GM23338 (cell line): Measurements from ENCODE around the gene ABCC10. TPM values are rescaled to one million over a fixed set of nuclear protein-coding genes. Genes with fewer than 3 reads are reported as not detected.
A peak's percentile ranks its signal among the peaks of the same experiment; 100 is the strongest.

ENCODE experiments used
- ATAC-seq: fragments of 200-7000 bp; cut with Tn5 transposase; 3 replicates; pipeline ENCODE4 v1.9.1; 2020
- DNase-seq: peaks from one replicate; pipeline ENCODE4 v3.0.0-alpha.2; 2015; ENCODE audit warnings: low spot score
- H2AFZ ChIP-seq: fragments of 200-600 bp; sonication (generic); 2 replicates; pipeline ENCODE4 v1.8.0; 2016; ENCODE audit warnings: antibody characterized with exemption, mild to moderate bottlenecking, moderate library complexity
- H3F3A ChIP-seq: fragments of 200-600 bp; sonication (generic); replicated peaks from 2 replicates; pipeline ENCODE4 v1.8.0; 2017; ENCODE audit warnings: antibody characterized with exemption, mixed run types, low read depth
- H3K27ac ChIP-seq: fragments of 200-600 bp; sonication (generic); 2 replicates; pipeline ENCODE4 v1.6.1; 2016; ENCODE audit warnings: low read depth
- H3K27me3 ChIP-seq: fragments of 200-600 bp; sonication (generic); 2 replicates; pipeline ENCODE4 v1.8.0; 2016; ENCODE audit warnings: mild to moderate bottlenecking, mixed run types, moderate library complexity; ENCODE audit not compliant: insufficient read depth
- H3K36me3 ChIP-seq: fragments of 200-600 bp; sonication (generic); 2 replicates; pipeline ENCODE4 v1.8.0; 2016; ENCODE audit warnings: mild to moderate bottlenecking; ENCODE audit not compliant: insufficient read depth
- H3K4me1 ChIP-seq: fragments of 200-600 bp; sonication (generic); 2 replicates; pipeline ENCODE4 v1.8.0; 2016; ENCODE audit warnings: mild to moderate bottlenecking, moderate library complexity; ENCODE audit not compliant: insufficient read depth
- H3K4me2 ChIP-seq: fragments of 200-600 bp; sonication (generic); 2 replicates; pipeline ENCODE4 v1.7.1; 2017; ENCODE audit warnings: mixed run types
- H3K4me3 ChIP-seq: fragments of 200-600 bp; sonication (generic); 2 replicates; pipeline ENCODE4 v1.6.1; 2016; ENCODE audit warnings: mixed run types
- H3K79me2 ChIP-seq: fragments of 200-600 bp; sonication (generic); replicated peaks from 2 replicates; pipeline ENCODE4 v1.8.0; 2017; ENCODE audit warnings: mild to moderate bottlenecking; ENCODE audit not compliant: insufficient read depth
- H3K9me2 ChIP-seq: fragments of 200-600 bp; sonication (generic); 2 replicates; pipeline ENCODE4 v1.8.0; 2017; ENCODE audit not compliant: insufficient read depth
- H4K20me1 ChIP-seq: fragments of 200-600 bp; sonication (generic); replicated peaks from 2 replicates; pipeline ENCODE4 v1.8.0; 2017; ENCODE audit warnings: mild to moderate bottlenecking; ENCODE audit not compliant: insufficient read depth
- H3K27ac Mint-ChIP-seq: 2 replicates; pipeline ENCODE4 v1.8.0; 2020; ENCODE audit warnings: inconsistent platforms, mild to moderate bottlenecking, moderate library complexity, mixed read lengths
- H3K27me3 Mint-ChIP-seq: 3 replicates; pipeline ENCODE4 v1.8.0; 2022; ENCODE audit warnings: low read depth, mild to moderate bottlenecking, moderate library complexity, mixed read lengths, inconsistent platforms; ENCODE audit not compliant: insufficient read depth, poor library complexity
- H3K36me3 Mint-ChIP-seq: 3 replicates; pipeline ENCODE4 v1.8.0; 2021; ENCODE audit warnings: low read depth, mild to moderate bottlenecking, inconsistent platforms, moderate library complexity, mixed read lengths
- H3K4me1 Mint-ChIP-seq: 3 replicates; pipeline ENCODE4 v1.8.0; 2020; ENCODE audit warnings: mild to moderate bottlenecking, inconsistent platforms, mixed read lengths
- H3K4me3 Mint-ChIP-seq: 3 replicates; pipeline ENCODE4 v1.8.0; 2021; ENCODE audit warnings: moderate library complexity, mild to moderate bottlenecking, inconsistent platforms, mixed read lengths
- H3K9me3 Mint-ChIP-seq: 3 replicates; pipeline ENCODE4 v1.8.0; 2020; ENCODE audit warnings: moderate library complexity, mild to moderate bottlenecking, inconsistent platforms, mixed read lengths
- CREB1 ChIP-seq: fragments of 250-450 bp; sonication (Bioruptor Pico); IDR thresholded peaks from 2 replicates; pipeline ENCODE4 v1.5.0; 2020; ENCODE audit warnings: low read depth, mild to moderate bottlenecking, moderate library complexity
- CTCF ChIP-seq, 2 experiments: fragments of 200-600 bp in 1 of 2; sonication (generic) in 1 of 2; conservative IDR thresholded peaks; 2 replicates each; pipeline versions ENCODE4 v1.5.1 to v1.6.1; 2016 to 2017; ENCODE audit warnings: antibody characterized with exemption in 2 of 2, low read depth in 2 of 2, mild to moderate bottlenecking in 2 of 2, moderate library complexity in 1 of 2
- EZH2 ChIP-seq: fragments of 200-600 bp; sonication (generic); IDR thresholded peaks from one replicate; pipeline ENCODE4 v1.8.0; 2017; ENCODE audit warnings: antibody characterized with exemption, mild to moderate bottlenecking, low read depth; ENCODE audit not compliant: unreplicated experiment
- EZH2phosphoT487 ChIP-seq: fragments of 200-600 bp; sonication (generic); IDR thresholded peaks from one replicate; pipeline ENCODE4 v1.8.1; 2018; ENCODE audit warnings: antibody characterized with exemption; ENCODE audit not compliant: unreplicated experiment
- JUNB ChIP-seq: IDR thresholded peaks from one replicate; pipeline ENCODE4 v1.6.1; 2016; ENCODE audit warnings: antibody characterized with exemption; ENCODE audit not compliant: unreplicated experiment
- NANOG ChIP-seq: IDR thresholded peaks from 2 replicates; pipeline ENCODE4 v1.6.1; 2016; ENCODE audit warnings: antibody characterized with exemption, borderline replicate concordance
- POLR2AphosphoS5 ChIP-seq: IDR thresholded peaks from 2 replicates; pipeline ENCODE4 v1.6.1; 2016; ENCODE audit warnings: antibody characterized with exemption, low read depth
- REST ChIP-seq: IDR thresholded peaks from one replicate; pipeline ENCODE4 v1.6.1; 2018; ENCODE audit warnings: antibody characterized with exemption; ENCODE audit not compliant: unreplicated experiment
- ZNF114 ChIP-seq: fragments of 250-450 bp; sonication (Bioruptor Pico); IDR thresholded peaks from 2 replicates; pipeline ENCODE4 v1.5.0; 2020; ENCODE audit warnings: mild to moderate bottlenecking, moderate library complexity
- ZNF331 ChIP-seq: fragments of 250-450 bp; sonication (Bioruptor Pico); IDR thresholded peaks from 2 replicates; pipeline ENCODE4 v1.5.0; 2020; ENCODE audit warnings: low read depth, mild to moderate bottlenecking, moderate library complexity
- ZNF462 ChIP-seq: fragments of 250-450 bp; sonication (Bioruptor Pico); IDR thresholded peaks from 2 replicates; pipeline ENCODE4 v1.5.0; 2020; ENCODE audit warnings: mild to moderate bottlenecking, moderate library complexity
- polyA plus RNA-seq: library from polyadenylated mRNA; unstranded; fragments of >200 nt; fragmentation: Nextera tagmentation; extraction: Ambion mirVana; gene quantifications from 2 replicates; pipeline ENCODE4 v1.2.1, GENCODE V29; 2016
- total RNA-seq: library from RNA; depleted of rRNA; stranded (reverse); fragments of >200 nt; shearing (Covaris generic); gene quantifications from 2 replicates; pipeline ENCODE4 v1.2.3, GENCODE V29; 2014
- TF ChIP-seq, protein P1 (sequence below): IDR thresholded peaks from 2 replicates; pipeline ENCODE4 v1.6.1; 2016; ENCODE audit warnings: antibody characterized with exemption

ABCC10 gene
- total and polyA plus RNA-seq, 2 experiments from 2014 or later, result 16.9 to 17.5 TPM

DNA sequence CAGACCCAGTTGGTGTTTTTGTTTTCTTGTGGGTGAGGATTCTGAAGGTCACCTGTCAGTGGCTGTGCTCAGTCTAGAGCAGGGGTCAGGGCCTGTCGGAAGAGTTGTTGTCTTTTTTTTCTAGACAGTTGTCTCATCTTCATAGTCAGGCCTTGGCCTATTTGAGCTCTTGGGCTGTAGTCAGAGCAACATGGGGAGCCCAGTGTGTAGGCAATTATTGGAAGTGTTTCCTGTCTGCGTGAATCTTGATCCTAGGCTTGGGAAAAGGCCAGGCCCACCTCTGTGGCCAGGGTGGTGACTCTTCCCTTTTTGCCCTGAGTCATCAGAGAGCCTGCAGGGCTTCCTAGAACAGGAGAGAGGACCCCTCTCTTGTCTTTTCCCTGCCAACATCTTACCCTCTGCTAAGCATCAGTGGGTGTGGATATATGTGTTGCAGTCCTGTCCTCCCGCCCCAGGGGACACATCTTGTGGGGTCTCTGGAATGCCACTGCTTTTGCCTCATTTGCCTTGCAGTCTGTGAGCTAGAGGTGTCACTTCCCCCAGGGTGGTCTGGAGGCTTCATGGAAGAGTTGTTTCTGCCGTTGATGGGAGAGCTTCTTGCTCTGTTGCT is 61.4 kb downstream of the ABCC10 start:
- no peak for TF ChIP-seq CTCF (conservative IDR thresholded peaks at IDR 0.05; ENCODE audit: low read depth in 2 of 2)
- TF ChIP-seq, protein P1, sequence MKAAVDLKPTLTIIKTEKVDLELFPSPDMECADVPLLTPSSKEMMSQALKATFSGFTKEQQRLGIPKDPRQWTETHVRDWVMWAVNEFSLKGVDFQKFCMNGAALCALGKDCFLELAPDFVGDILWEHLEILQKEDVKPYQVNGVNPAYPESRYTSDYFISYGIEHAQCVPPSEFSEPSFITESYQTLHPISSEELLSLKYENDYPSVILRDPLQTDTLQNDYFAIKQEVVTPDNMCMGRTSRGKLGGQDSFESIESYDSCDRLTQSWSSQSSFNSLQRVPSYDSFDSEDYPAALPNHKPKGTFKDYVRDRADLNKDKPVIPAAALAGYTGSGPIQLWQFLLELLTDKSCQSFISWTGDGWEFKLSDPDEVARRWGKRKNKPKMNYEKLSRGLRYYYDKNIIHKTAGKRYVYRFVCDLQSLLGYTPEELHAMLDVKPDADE, result no peak
- TF ChIP-seq ZNF114 (CRISPR knock-in tag), result no peak
- no peak for TF ChIP-seq POLR2AphosphoS5
- TF ChIP-seq ZNF462, result no peak
- TF ChIP-seq ZNF331 (CRISPR knock-in tag), result no peak
- TF ChIP-seq CREB1 (CRISPR knock-in tag), result no peak
- no peak for TF ChIP-seq EZH2phosphoT487
- TF ChIP-seq NANOG, result no peak
- TF ChIP-seq JUNB, result no peak
- TF ChIP-seq EZH2, result no peak
- no peak for TF ChIP-seq REST
- no peak for ATAC-seq
- Histone ChIP-seq H3K4me1 (peaks cover 7% of the 10 kb centered on the region), H3K79me2 (peaks cover 75% of the 10 kb centered on the region), H3F3A (no peaks in the 10 kb centered on the region), H3K27me3 (no peaks in the 10 kb centered on the region), H3K4me3 (no peak overlapping the region), H3K4me2 (no peak overlapping the region), H3K36me3 (no peaks in the 10 kb centered on the region), H4K20me1 (peaks cover 46% of the 10 kb centered on the region), H3K9me2 (no peaks in the 10 kb centered on the region), H2AFZ (no peak overlapping the region), H3K27ac (no peak overlapping the region)
- no peak for DNase-seq
- Mint-ChIP-seq H3K9me3 (no peaks in the 10 kb centered on the region), H3K27ac (peak overlapping the region; percentile 61), H3K4me1 (peaks cover 24% of the 10 kb centered on the region), H3K27me3 (peaks cover 7% of the 10 kb centered on the region), H3K4me3 (no peak overlapping the region), H3K36me3 (peaks cover 7% of the 10 kb centered on the region; the same call in 2 of the 3 replicates)
